GM19395 (cell line): ENCODE data around the gene TTC8.
A peak's percentile ranks its signal among the peaks of the same experiment; 100 is the strongest.
"Not testable (repeated sequence)": the region's sequence is repeated elsewhere in the genome, so short reads cannot be mapped to it uniquely, and the experiment has no call there.

Source experiments
- ATAC-seq: cut with Tn5 transposase; IDR thresholded peaks from one replicate; pipeline ENCODE4 v1.9.1; 2021; ENCODE audit warnings: mild to moderate bottlenecking, moderate library complexity; ENCODE audit not compliant: unreplicated experiment

Gene TTC8

GRCh38 chr14:88824314-88825077, at the start of gene TTC8:
Gene TTC8 (plus strand): TSS chr14:88824651. CDS start chr14:88824708, 57 bp downstream.
- peak; percentile 99 for ATAC-seq

DNA sequence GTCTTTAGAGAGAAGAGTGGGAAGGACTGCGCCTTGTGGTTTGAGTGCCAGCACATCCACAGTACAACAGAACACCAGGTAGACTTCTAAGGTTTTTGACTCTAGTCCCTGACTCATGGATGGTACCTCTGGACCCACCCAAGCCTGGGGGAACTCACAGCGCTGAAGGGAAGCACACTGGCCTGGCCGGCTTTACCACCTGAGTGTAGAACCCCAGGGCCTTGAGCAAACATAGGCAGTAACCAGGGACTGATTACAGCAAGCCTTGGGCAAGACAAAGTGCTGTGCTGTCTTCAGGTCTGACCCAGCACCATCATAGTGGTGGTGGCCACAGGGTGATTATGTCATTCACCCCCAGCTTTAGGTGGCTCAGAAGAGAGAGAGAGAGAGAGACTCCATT, 48.9 kb upstream of the TTC8 start:
- no peak for ATAC-seq

- no peak for ATAC-seq
These were observed 38.5 kb upstream of the TTC8 start for GRCh38 chr14:88785911-88786310.

DNA sequence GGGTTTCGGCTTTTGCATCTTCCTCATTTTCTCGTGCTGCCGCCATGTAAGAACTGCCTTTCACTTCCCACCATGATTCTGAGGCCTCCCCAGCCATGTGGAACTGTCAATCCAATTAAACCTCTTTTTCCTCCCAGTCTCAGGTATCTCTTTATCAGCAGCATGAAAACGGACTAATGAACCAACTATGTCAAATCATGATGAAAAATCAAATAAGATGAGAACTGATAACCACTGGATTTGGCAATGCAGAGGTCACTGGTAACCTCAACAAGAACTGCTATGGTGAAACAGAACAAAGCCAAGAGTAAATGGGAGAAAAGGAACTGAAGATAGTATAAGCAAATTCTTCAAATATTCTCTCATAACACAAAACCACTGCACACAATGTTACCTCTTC, 37.7 kb upstream of the TTC8 start:
- no peak for ATAC-seq

GRCh38 chr14:88789573-88789972, 34.9 kb upstream of the TTC8 start:
- not testable (repeated sequence) for ATAC-seq

- ATAC-seq: no peak
These were observed 33.8 kb upstream of the TTC8 start for GRCh38 chr14:88790501-88791251.

GRCh38 chr14:88791252-88791621, 33.2 kb upstream of the TTC8 start:
- ATAC-seq: no peak

- peak; percentile 27 for ATAC-seq
These were observed 32.6 kb upstream of the TTC8 start for GRCh38 chr14:88791629-88792472.

GRCh38 chr14:88792473-88793258, 31.8 kb upstream of the TTC8 start, which contains the start of gene EML5:
Gene EML5 (minus strand): TSS chr14:88792953. CDS start chr14:88792503, 450 bp downstream.
- peak; percentile 90 for ATAC-seq

DNA sequence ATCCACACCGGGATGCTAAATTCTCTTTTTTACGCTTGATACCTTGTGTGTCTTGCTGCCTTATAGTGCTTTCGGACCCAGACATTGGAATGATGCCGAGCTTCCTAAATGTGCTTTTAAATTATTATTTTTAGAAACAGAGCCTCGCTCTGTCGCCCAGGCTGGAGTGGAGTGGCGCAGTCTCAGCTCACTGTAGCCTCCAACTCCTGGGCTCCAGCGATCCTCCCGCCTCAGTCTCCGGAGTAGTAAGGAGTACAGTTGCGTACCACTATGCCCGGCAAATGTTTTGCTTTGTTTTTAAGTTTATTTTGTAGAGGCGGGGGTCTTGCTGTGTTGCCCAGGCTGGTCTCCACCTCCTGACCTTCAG, 31.2 kb upstream of the TTC8 start:
- ATAC-seq: no peak

GRCh38 chr14:88798156-88798555, 26.3 kb upstream of the TTC8 start:
- ATAC-seq: no peak

GRCh38 chr14:88799522-88799921, 24.9 kb upstream of the TTC8 start:
- no peak for ATAC-seq

DNA sequence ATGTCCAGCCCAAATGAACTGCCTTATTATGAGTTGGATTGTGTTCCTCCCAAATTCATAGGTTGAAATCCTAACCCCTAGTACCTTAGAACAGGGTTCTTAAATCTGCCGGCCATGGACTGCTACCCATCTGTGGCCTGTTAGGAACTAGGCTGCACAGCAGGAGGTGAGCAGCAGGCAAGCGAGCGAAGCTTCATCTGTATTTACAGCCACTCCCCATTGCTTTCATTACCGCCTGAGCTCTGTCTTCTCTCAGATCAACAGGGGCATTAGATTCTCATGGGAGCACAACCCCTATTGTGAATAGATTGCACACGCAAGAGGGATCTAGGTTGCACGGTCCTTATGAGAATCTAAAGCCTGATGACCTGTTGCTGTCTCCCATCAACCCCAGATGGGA, 21.9 kb upstream of the TTC8 start:
- no peak for ATAC-seq

DNA sequence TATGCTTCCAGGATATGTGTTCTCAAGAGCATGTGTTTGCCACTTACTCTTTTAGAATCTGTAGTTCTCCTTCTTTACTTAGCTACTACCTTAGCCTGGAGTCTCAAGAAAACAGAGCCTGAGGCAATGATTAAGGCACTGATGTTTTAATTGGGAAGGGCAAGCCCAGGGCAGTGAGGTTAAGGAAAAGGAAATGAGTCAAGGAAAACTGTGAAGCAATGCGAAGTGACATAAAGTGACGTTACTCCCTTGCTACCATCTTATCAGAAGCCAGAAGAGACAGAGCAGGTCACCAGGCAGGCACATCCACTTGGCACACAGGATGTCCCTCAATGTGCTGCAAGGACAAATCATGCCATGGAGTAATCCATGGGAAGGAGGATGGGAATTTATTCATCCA, 20.4 kb upstream of the TTC8 start:
- no peak for ATAC-seq

GRCh38 chr14:88804477-88804876, 20.0 kb upstream of the TTC8 start:
- no peak for ATAC-seq

- ATAC-seq: no peak
These were observed 16.1 kb upstream of the TTC8 start for GRCh38 chr14:88808359-88808758.

DNA sequence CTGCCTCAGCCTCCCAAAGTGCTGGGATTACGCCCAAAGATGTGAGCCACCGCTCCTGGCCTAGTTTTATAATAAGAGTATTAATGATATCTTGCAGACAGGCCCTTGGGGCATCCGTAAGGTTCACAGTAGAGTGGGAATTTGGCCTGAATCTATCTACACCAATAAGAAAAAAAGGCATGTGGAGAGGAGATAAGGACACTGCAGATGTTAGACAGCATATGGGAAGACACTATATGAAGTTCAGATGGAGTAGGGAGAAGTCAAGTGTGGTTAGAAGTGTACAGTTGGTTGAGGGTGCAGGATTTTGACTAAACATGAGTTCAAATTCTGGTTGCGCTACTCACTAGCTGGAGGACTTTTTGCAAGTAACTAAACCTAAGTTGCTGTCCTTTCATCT, 8.5 kb upstream of the TTC8 start:
- no peak for ATAC-seq

DNA sequence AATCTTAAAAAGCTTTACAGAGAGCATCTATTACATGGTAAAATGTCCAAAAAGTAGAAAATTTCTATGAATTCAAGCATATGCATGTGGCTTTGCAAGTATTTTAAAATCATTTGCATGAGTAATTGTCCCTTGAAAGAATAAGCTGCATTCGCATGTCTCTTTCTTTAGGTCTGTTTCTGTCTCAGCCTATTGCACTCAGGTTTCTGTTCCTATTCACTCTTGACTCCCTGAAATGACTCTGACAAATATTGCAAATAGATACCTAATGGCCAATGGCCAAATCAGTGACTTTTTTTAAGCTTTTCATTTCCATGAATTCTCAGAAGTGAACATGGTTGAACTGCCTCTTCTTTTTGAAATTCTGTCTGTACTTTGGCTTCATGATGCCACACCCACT, 6.4 kb upstream of the TTC8 start:
- no peak for ATAC-seq

DNA sequence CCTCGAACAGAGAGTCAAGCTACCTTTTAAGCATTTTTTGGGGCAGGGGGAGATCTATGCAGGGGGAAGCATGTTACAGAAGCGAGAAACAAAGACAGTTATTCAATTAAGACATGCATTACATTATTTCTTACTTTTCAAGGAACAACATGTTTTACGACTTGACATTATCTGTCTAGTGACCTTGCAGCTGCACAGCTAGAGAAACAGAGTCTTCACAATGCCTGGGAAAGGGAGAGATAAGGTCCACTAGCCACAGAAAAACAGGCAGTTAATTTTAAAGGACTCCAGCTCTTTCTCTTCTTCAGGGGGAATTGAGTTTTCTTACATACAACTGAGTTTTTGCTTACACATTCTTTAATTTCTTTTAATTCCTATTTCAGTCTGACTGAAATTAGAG, 4.8 kb upstream of the TTC8 start:
- ATAC-seq: not testable (repeated sequence)

GRCh38 chr14:88821378-88821777, 3.1 kb upstream of the TTC8 start:
- no peak for ATAC-seq

- ATAC-seq: no peak
These were observed 2.6 kb upstream of the TTC8 start for GRCh38 chr14:88821888-88822287.
